Colonic mucosa (tissue), 4 donors: ENCODE data around the gene PIF1. TPM values are rescaled to one million over a fixed set of nuclear protein-coding genes. Genes with fewer than 3 reads are reported as not detected.
A peak's percentile ranks its signal among the peaks of the same experiment; 100 is the strongest.

Experiments
- DNase-seq: peaks from one replicate; pipeline ENCODE4 v3.0.0-alpha.2; 2020
- H3K27ac ChIP-seq: fragments of 200-600 bp; one replicate; pipeline ENCODE4 v1.8.0; 2021
- H3K27me3 ChIP-seq: fragments of 200-600 bp; one replicate; pipeline ENCODE4 v1.8.0; 2021
- H3K36me3 ChIP-seq: fragments of 200-600 bp; one replicate; pipeline ENCODE4 v1.8.0; 2021
- H3K4me1 ChIP-seq: fragments of 200-600 bp; one replicate; pipeline ENCODE4 v1.8.0; 2021; ENCODE audit warnings: mild to moderate bottlenecking
- H3K4me3 ChIP-seq: fragments of 200-600 bp; one replicate; pipeline ENCODE4 v1.8.0; 2021
- H3K9ac ChIP-seq, 2 donors: one replicate each; pipeline ENCODE4 v1.7.0; 2013; ENCODE audit warnings: control low read depth in 2 of 2, low read depth in 2 of 2, low read length in 2 of 2
- H3K9me3 ChIP-seq: fragments of 200-600 bp; one replicate; pipeline ENCODE4 v1.8.0; 2021
- CTCF ChIP-seq: fragments of 200-600 bp; IDR thresholded peaks from one replicate; pipeline ENCODE4 v1.8.0; 2022; ENCODE audit warnings: antibody characterized with exemption, mild to moderate bottlenecking
- intact Hi-C: fragments of 100-400 bp; cut with DNase I; formaldehyde crosslinking; loops from one replicate; pipeline ENCODE4 v1.14.1; 2022
- total RNA-seq, 2 donors: library from RNA; stranded (reverse); fragmentation: NEBNext Ultra II Directional in 1 of 2; extraction: Animal tissue kit (Norgen Biotek cat#: 25700) in 1 of 2; gene quantifications; one replicate each; pipeline ENCODE4 v1.2.1, GENCODE V29; 2021
- donor health status: healthy.
- donor health status: DM: no; HTN: no; CAD: no.
- donor health status: DM: no; HTN: no; CAD: no.

PIF1 gene
- total RNA-seq, 2 donors from 2014 or later = 6.1 to 20.7 TPM

DNA sequence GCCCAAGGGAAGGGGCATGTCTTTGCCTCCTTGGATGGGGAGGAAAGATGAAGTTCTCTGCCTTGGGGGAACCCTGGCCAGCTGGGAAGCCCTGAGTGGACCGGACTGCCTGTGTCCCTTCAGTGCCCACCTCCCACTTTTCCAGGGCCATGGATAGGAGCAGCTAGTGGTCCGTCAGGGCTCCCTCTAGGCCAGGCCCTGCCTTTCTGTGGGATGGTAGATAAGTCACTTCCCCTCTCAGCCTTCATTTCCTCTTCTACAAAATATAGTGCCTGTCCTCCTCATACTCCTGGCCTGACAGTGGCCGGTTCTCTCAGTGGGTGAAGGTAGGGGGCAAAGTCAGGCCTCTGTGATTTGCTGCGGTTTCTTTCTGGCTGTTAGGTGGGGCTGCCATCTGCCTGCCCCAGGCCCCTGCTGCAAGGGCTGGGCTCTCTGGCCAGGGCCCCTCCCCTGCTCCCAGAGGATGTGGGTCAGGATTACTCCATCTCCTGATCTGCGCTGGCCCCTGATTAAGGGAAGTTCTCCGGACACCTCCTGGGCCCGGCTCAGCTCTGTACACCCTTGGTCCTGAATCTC is 17.6 kb upstream of the PIF1 start:
- no peak for TF ChIP-seq CTCF
- Histone ChIP-seq H3K4me1 (no peaks in the 10 kb centered on the region), H3K9me3 (no peaks in the 10 kb centered on the region), H3K4me3 (peak overlapping the region; percentile 85), H3K9ac (peak overlapping the region; percentile 64 to 88), H3K27ac (peak overlapping the region; percentile 81), H3K36me3 (no peaks in the 10 kb centered on the region), H3K27me3 (no peaks in the 10 kb centered on the region)
- DNase-seq = no peak
- intact Hi-C loops = no loop called here

DNA sequence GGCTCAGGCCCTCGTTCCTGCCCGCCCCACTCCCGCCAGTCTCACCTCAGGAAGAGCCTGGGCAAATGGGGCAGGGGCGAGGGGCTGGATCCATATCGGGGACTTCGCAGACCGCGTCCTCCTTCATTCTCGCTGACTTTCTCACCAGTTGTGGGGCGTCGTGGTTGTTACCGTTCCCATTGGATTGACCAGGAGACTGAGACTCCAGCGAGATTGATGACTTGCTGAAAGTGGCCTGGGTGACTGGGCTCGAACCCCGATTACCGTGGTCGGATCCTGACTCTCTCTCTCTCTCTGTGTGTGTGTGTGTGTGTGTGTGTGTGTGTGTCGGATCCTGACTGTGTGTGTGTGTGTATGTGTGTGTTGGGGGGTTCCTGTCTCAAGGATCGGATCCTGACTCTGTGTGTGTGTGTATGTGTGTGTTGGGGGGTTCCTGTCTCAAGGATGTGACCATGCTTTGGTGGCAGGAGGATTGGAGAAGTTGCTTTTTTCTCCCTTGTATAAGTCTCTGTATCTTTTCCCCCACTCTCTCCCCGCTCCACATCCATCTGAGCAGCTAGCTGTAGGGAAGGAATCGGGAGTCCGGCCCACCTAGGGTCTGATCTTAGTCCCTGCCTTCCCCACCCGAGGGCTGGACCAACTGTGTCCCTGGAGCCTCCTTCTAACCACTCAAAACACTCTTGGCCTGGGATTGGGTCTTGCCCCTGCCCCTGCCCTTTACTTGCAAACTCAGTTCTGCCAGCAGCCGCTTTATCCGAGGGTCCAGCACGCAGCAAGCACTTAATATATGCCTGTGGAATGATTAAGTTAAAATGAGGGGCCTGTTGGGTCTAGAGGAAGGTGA is 16.9 kb upstream of the PIF1 start:
- no peaks in the 10 kb centered on the region for H3K4me1 ChIP-seq
- intact Hi-C loops = no loop called here
- TF ChIP-seq CTCF = no peak
- peak overlapping the region; percentile 81 for H3K27ac ChIP-seq
- H3K27me3 ChIP-seq = no peaks in the 10 kb centered on the region
- H3K9me3 ChIP-seq = no peaks in the 10 kb centered on the region
- no peaks in the 10 kb centered on the region for H3K36me3 ChIP-seq
- H3K4me3 ChIP-seq = peak overlapping the region; percentile 85
- no peak for DNase-seq
- H3K9ac ChIP-seq = peak overlapping the region; percentile 88 to 92

DNA sequence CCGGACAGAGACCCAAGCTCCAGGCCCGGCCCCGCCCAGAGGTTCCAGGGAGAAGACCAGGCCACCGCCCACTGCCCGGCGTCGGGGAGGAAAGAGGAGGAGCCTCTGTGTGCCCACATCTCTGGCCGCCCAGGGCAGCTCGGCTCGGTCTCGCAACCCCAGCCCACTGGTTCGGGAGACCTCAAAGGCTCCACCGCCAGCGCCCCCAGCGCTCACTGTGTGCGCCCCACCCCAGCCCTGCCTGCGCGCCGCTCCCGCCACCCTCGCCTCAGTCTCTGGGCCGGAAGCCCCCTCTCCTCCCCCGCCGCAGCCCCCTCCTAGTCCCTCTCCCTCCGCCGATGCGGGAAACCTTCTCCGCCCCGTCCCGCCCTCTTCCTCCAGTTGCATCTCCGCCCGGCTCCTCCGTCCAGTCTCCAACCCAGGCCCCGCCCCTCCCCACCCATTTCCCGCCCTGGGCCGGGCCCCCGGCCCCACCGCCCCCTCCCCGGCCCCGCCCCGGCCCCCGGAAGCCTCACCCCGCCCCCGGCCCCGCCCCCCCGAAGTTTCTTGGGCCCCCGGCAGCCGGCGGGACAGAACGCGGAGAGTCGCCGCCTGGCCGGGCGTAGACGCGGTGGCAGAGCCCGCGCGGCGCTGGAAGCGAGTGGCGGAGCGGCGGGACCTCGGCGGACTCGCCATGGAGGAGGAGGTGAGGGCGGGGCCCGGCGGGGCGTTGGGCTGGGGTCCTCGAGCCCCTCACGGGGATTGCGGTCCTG is 16.1 kb upstream of the PIF1 start, which contains the start of gene PLEKHO2:
Gene PLEKHO2 (plus strand): TSS at position 572 of the 752 bp plus-strand sequence. CDS start 102 bp downstream, at position 674.
- H3K9ac ChIP-seq = peak within 1 kb of the TSS; percentile 88 to 92
- H3K27ac ChIP-seq = peak within 1 kb of the TSS; percentile 81
- DNase-seq = peak; percentile 94
- no peaks in the 10 kb centered on the region for H3K27me3 ChIP-seq
- no peaks in the 10 kb centered on the region for H3K36me3 ChIP-seq
- no peaks in the 10 kb centered on the region for H3K4me1 ChIP-seq
- H3K9me3 ChIP-seq = no peaks in the 10 kb centered on the region
- H3K4me3 ChIP-seq = peak within 1 kb of the TSS; percentile 85
- intact Hi-C loops = no loop called here
- no peak for TF ChIP-seq CTCF

GRCh38 chr15:64841060-64841343 is 15.6 kb upstream of the PIF1 start:
- TF ChIP-seq CTCF = no peak
- intact Hi-C loops = no loop called here

DNA sequence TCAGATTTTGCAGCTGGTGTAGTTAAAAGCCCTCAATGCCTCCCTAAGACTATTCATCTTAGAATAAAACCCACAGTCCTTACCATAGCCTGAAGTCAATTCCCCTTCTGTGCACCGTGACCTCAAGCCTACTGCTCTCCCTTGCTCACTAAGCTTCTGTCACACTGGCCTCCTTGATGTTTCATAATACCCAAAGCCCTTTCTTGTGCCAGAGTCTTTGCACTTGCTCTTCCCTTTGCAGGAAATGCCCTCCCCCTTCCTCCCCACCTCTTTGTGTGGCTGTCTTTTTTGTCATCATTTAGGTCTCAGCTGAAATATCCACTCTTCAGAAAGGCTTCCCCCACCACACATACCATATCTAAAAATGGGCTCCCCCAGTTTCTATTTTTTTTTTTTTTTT is 12.1 kb upstream of the PIF1 start:
- Histone ChIP-seq H3K4me1 (no peaks in the 10 kb centered on the region), H3K36me3 (no peaks in the 10 kb centered on the region), H3K27me3 (no peaks in the 10 kb centered on the region), H3K27ac (no peak overlapping the region), H3K9ac (no peak overlapping the region), H3K4me3 (no peak overlapping the region), H3K9me3 (no peaks in the 10 kb centered on the region)
- DNase-seq = no peak
- TF ChIP-seq CTCF = no peak
- intact Hi-C loops = no loop called here

More at GRCh38 chr15:64841060-64841343, 15.6 kb upstream of the PIF1 start:
- peak overlapping the region; percentile 85 for H3K4me3 ChIP-seq
- DNase-seq = no peak
- no peaks in the 10 kb centered on the region for H3K27me3 ChIP-seq
- H3K9ac ChIP-seq = peak overlapping the region; percentile 53 to 61
- H3K9me3 ChIP-seq = no peaks in the 10 kb centered on the region
- no peaks in the 10 kb centered on the region for H3K4me1 ChIP-seq
- H3K27ac ChIP-seq = peak overlapping the region; percentile 69
- H3K36me3 ChIP-seq = no peaks in the 10 kb centered on the region
